OCI-LY1 (cell line): ENCODE data around the gene ATP8A2.

Experiments used
- H2AFZ ChIP-seq: fragments of 200-600 bp; sonication (generic), shearing (Covaris generic); 2 replicates; pipeline ENCODE4 v1.6.0; 2014; ENCODE audit warnings: antibody characterized with exemption, mild to moderate bottlenecking, low read length
- H3F3A ChIP-seq: fragments of 200-600 bp; sonication (generic), shearing (Covaris generic); 2 replicates; pipeline ENCODE4 v1.6.0; 2014; ENCODE audit warnings: mild to moderate bottlenecking, antibody characterized with exemption, low read length, moderate library complexity; ENCODE audit not compliant: insufficient read depth
- H3K27ac ChIP-seq: fragments of 200-600 bp; sonication (generic); 2 replicates; pipeline ENCODE4 v1.5.1; 2014; ENCODE audit warnings: low read length, mixed run types, mild to moderate bottlenecking, low read depth; ENCODE audit not compliant: poor library complexity, severe bottlenecking
- H3K27me3 ChIP-seq: fragments of 200-600 bp; sonication (generic); 2 replicates; pipeline ENCODE4 v1.6.0; 2014; ENCODE audit warnings: antibody characterized with exemption, mild to moderate bottlenecking, low read length, moderate library complexity; ENCODE audit not compliant: insufficient read depth
- H3K36me3 ChIP-seq: fragments of 200-600 bp; sonication (generic); 2 replicates; pipeline ENCODE4 v1.6.1; 2014; ENCODE audit warnings: mild to moderate bottlenecking, antibody characterized with exemption, low read length, moderate library complexity, mixed read lengths; ENCODE audit not compliant: insufficient read depth
- H3K4me1 ChIP-seq: fragments of 200-600 bp; sonication (generic); 2 replicates; pipeline ENCODE4 v1.5.1; 2014; ENCODE audit warnings: mild to moderate bottlenecking, low read length, moderate library complexity; ENCODE audit not compliant: insufficient read depth, severe bottlenecking
- H3K4me2 ChIP-seq: fragments of 200-600 bp; sonication (generic), shearing (Covaris generic); 2 replicates; pipeline ENCODE4 v1.6.1; 2014; ENCODE audit warnings: low read length
- H3K4me3 ChIP-seq: fragments of 200-600 bp; sonication (generic); 2 replicates; pipeline ENCODE4 v1.5.1; 2014; ENCODE audit warnings: low read length, low read depth, mild to moderate bottlenecking, mixed read lengths; ENCODE audit not compliant: poor library complexity, severe bottlenecking
- H3K79me2 ChIP-seq: fragments of 200-600 bp; shearing (Covaris generic); 2 replicates; pipeline ENCODE4 v1.6.1; 2016; ENCODE audit warnings: mixed run types, low read length, mixed read lengths; ENCODE audit not compliant: insufficient read depth
- H3K9ac ChIP-seq: fragments of 200-600 bp; sonication (generic), shearing (Covaris generic); 2 replicates; pipeline ENCODE4 v1.6.1; 2014; ENCODE audit warnings: mild to moderate bottlenecking, low read length, mixed read lengths
- H3K9me2 ChIP-seq: fragments of 200-600 bp; sonication (generic), shearing (Covaris generic); 2 replicates; pipeline ENCODE4 v1.6.1; 2014; ENCODE audit warnings: low read depth, mild to moderate bottlenecking, low read length, mixed read lengths
- H3K9me3 ChIP-seq: fragments of 200-600 bp; shearing (Covaris generic); 2 replicates; pipeline ENCODE4 v1.6.1; 2014; ENCODE audit warnings: low read length, mixed read lengths
- H4K20me1 ChIP-seq: fragments of 200-600 bp; sonication (generic), shearing (Covaris generic); 2 replicates; pipeline ENCODE4 v1.6.0; 2016; ENCODE audit warnings: mild to moderate bottlenecking, low read length; ENCODE audit not compliant: insufficient read depth
- CTCF ChIP-seq: fragments of 200-600 bp; sonication (generic), shearing (Covaris generic); IDR thresholded peaks from 2 replicates; pipeline ENCODE4 v1.5.1; 2017; ENCODE audit warnings: mild to moderate bottlenecking, antibody characterized with exemption, low read length, moderate library complexity, mixed read lengths
- EZH2 ChIP-seq: fragments of 200-600 bp; sonication (generic), shearing (Covaris generic); IDR thresholded peaks from 2 replicates; pipeline ENCODE4 v1.8.0; 2017; ENCODE audit warnings: borderline replicate concordance, mixed run types, mild to moderate bottlenecking, antibody characterized with exemption, low read length, moderate library complexity, mixed read lengths

The ATP8A2 gene

GRCh38 chr13:25649001-25649633, 277.3 kb downstream of the ATP8A2 start:
- Histone ChIP-seq H3K36me3 (no peaks in the 10 kb centered on the region), H3K4me2 (no peak overlapping the region), H3K27ac (no peak overlapping the region), H3K9me2 (no peaks in the 10 kb centered on the region), H4K20me1 (no peaks in the 10 kb centered on the region), H3K27me3 (no peaks in the 10 kb centered on the region), H3K9ac (no peak overlapping the region), H3F3A (no peaks in the 10 kb centered on the region), H3K4me1 (no peaks in the 10 kb centered on the region), H3K79me2 (no peaks in the 10 kb centered on the region), H2AFZ (no peak overlapping the region), H3K9me3 (no peaks in the 10 kb centered on the region), H3K4me3 (no peak overlapping the region)
- TF ChIP-seq CTCF: no peak
- no peak for TF ChIP-seq EZH2

- no peaks in the 10 kb centered on the region for H3F3A ChIP-seq
- no peaks in the 10 kb centered on the region for H3K9me2 ChIP-seq
- no peaks in the 10 kb centered on the region for H3K27me3 ChIP-seq
- no peaks in the 10 kb centered on the region for H3K79me2 ChIP-seq
- H3K4me3 ChIP-seq: no peak overlapping the region
- no peak overlapping the region for H2AFZ ChIP-seq
- TF ChIP-seq EZH2: no peak
- TF ChIP-seq CTCF: no peak
- no peak overlapping the region for H3K27ac ChIP-seq
- no peaks in the 10 kb centered on the region for H3K4me1 ChIP-seq
- no peak overlapping the region for H3K9ac ChIP-seq
- H3K36me3 ChIP-seq: no peaks in the 10 kb centered on the region
- H3K4me2 ChIP-seq: no peak overlapping the region
- no peaks in the 10 kb centered on the region for H3K9me3 ChIP-seq
- H4K20me1 ChIP-seq: no peaks in the 10 kb centered on the region
These were observed 281.0 kb downstream of the ATP8A2 start for GRCh38 chr13:25652764-25653163.

- no peak overlapping the region for H3K4me2 ChIP-seq
- no peak overlapping the region for H3K9ac ChIP-seq
- H3K36me3 ChIP-seq: no peaks in the 10 kb centered on the region
- no peaks in the 10 kb centered on the region for H3F3A ChIP-seq
- no peaks in the 10 kb centered on the region for H4K20me1 ChIP-seq
- no peaks in the 10 kb centered on the region for H3K27me3 ChIP-seq
- H3K9me2 ChIP-seq: no peaks in the 10 kb centered on the region
- no peak overlapping the region for H3K27ac ChIP-seq
- TF ChIP-seq CTCF: no peak
- no peak for TF ChIP-seq EZH2
- no peaks in the 10 kb centered on the region for H3K9me3 ChIP-seq
- H3K4me1 ChIP-seq: no peaks in the 10 kb centered on the region
- no peaks in the 10 kb centered on the region for H3K79me2 ChIP-seq
- H3K4me3 ChIP-seq: no peak overlapping the region
- H2AFZ ChIP-seq: no peak overlapping the region
These were observed 282.5 kb downstream of the ATP8A2 start for GRCh38 chr13:25654322-25654721.
